GM21576 (cell line): Measurements from ENCODE around the gene CFAP58.

Source experiments
- ATAC-seq: cut with Tn5 transposase; IDR thresholded peaks from one replicate; pipeline ENCODE4 v1.9.1; 2021; ENCODE audit warnings: mild to moderate bottlenecking, moderate library complexity; ENCODE audit not compliant: unreplicated experiment

Gene CFAP58

GRCh38 chr10:104359811-104360210, 6.2 kb downstream of the CFAP58 start:
- ATAC-seq = no peak

DNA sequence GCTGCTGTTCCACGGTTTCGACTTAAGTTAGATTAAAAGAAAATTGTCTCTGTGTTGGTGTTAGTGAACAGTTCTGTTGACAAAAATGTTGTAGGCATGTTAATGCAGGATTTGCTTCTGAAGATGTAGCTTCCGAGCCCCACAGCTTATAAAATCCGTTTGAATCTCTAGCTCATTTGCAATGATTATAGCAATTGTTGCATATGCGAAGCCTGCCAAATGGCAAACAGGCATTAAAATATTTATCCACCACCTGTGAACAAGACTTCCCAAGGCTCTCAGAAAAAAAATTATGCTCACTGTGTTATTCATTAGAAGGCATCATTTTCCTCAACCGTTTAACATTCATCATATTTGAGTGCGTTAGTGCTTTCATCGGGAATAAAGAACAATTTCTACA, 14.3 kb downstream of the CFAP58 start:
- no peak for ATAC-seq

- ATAC-seq = no peak
Observed at GRCh38 chr10:104368381-104368780, 14.7 kb downstream of the CFAP58 start.

DNA sequence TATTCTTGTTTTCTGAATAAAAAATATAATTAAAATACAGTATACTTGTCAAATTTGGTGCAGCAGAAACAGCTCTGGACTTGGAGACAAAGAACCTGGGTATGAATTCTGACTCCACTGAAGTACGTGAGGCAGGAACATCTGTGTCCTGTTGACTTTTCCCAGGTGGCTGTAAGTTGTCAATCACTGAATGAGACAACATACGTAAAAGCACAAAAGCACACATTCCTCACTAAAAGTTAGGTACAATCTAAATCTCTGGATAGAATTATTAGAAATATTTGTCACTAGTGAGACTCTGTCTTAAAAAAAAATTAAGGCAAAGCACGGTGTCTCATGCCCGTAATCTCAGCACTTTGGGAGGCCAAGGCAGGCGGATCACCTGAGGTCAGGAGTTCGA, 18.1 kb downstream of the CFAP58 start:
- ATAC-seq = no peak

DNA sequence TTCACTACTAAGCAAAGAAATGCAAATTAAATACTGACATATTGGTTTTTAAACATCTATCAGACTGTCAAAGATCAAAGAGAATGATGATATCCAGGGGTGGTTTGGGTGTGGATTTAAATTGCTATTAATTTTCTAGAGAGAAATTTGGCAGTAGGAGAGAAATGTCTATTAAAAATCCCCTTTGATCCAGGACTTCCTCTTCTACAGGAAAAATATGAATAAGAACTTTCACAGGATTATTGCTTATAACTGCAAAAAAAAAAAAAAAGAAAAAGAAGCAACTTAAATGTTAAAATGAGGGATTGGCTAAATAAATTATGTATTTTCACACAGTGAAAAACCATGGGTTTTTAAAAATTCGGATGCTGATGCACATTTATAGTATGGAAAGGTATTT, 21.0 kb downstream of the CFAP58 start:
- no peak for ATAC-seq

DNA sequence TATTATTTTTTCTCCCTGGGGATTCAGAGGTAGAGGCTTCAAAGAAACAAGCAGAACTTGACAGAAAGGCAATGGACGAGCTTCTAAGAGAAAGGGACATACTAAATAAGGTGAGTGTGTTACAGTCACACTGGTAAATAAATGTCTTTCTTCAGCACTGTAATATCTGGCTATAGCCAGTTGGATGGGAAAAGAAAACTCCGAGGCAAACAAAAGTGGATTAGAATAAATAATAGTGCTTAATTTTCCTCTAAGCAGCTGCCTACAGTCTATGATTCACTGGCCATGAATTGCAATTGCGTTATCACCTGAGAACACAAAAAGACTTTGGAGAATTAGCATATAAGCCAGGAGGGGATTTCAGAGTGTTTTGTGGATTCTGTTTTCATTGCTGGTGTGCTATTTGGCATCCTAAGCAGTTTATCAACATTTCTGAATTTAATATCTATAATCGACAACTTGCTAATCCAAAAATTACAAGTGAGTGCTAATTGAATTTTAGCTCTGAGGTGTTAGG, 23.2 kb downstream of the CFAP58 start:
- no peak for ATAC-seq

GRCh38 chr10:104380336-104380735, 26.7 kb downstream of the CFAP58 start:
- no peak for ATAC-seq

- peak; percentile 55 for ATAC-seq
Observed at GRCh38 chr10:104387130-104387888, 33.7 kb downstream of the CFAP58 start.

DNA sequence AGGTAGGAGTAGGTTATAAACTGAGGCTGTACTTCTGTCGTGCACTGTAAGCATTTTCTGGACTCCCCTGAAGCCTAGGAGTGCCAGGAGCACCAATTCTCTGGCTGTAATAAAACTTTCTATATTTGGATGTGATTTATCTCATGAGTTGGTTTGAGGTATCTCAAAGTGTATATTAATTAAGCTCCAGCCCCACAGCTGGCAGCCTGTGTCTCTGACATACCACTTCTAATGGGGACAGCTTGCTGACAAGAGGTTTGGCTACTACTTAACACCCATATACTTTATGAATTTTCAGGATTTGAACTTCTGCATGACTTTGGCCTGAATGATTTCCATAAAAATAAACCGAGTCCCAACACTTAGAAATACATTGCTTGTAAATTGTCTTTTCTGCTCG, 35.2 kb downstream of the CFAP58 start:
- no peak for ATAC-seq

- no peak for ATAC-seq
Observed at GRCh38 chr10:104391150-104391968, 37.7 kb downstream of the CFAP58 start.

DNA sequence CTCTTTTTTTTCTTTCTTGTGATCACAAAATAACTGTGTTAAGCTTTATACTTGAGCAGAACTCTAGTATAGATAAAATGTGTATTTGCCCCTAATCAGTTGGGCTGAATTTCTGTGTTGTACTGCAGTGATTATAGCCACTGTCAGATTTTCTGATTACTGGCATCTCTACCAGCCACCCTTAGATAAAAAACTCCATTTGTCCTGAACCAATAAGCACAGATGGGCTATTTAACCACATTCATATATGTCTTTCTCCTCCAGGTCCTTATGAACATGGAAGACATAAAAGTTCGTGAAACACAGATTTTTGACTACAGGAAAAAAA, 38.3 kb downstream of the CFAP58 start:
- ATAC-seq = no peak

- no peak for ATAC-seq
Observed at GRCh38 chr10:104393387-104393786, 39.8 kb downstream of the CFAP58 start.

DNA sequence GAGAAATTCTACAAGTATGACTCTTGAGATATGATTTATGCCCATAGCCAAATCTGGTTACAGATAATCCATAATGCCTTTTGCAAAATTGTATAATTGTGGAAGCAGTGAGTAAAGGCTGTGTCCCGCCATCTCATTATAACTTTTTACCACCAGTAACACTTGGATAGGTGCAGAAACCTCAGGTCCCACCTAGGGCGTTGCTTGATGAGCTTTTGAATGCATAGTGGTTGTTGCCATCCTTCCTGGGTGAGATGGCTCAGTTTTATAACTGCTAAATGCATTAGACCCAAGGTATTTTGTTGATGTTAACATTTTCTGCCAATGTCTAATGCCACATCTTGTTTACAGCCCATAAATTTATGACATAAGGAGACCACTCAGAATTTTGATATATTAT, 42.9 kb downstream of the CFAP58 start:
- no peak for ATAC-seq

- ATAC-seq = no peak
Observed at GRCh38 chr10:104403636-104404035, 50.0 kb downstream of the CFAP58 start.

DNA sequence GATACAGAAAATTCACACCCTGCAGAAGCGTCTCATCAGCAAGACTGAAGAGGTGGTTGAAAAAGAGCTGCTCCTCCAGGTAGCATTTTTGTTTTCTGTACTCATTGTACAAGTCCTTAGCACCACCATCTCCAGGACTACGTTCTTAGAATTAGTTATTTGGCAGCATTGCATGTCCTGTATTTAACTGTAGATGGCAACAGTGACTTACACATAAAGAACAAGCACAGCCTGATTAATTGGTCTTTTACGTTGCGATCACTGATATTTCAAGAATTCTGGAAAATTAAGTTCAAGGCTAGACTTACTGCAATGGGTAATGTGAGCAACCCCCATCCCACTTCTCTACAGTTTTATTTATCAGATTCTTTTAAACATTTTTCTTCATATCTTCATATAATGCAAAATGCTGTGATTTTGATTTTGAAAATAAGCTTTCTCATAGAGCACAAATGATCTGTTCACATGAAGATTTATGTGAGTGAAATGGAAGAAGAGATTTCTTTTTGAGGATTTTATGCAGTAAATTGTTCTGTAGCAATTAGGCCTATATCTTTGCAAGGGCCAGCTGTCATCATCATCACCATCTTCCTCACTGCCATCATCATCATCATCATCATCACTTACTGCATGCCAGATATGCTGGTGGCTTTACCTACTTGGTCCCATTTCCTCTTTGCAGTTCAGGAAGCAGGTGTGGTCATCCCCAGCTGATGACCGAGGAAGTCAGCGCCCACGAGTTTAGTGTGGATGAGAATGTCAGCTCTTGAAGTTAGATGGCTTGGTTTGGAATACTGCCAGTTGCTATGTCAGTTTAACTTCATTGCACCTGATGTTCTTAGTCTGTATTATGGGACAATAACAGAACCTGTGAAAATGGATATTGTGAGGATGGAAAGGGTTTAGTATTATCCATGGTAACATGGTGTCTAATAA, 53.4 kb downstream of the CFAP58 start:
- ATAC-seq = no peak

GRCh38 chr10:104413528-104413927, 59.9 kb downstream of the CFAP58 start:
- no peak for ATAC-seq

- ATAC-seq = no peak
Observed at GRCh38 chr10:104415526-104416165, 62.0 kb downstream of the CFAP58 start.

DNA sequence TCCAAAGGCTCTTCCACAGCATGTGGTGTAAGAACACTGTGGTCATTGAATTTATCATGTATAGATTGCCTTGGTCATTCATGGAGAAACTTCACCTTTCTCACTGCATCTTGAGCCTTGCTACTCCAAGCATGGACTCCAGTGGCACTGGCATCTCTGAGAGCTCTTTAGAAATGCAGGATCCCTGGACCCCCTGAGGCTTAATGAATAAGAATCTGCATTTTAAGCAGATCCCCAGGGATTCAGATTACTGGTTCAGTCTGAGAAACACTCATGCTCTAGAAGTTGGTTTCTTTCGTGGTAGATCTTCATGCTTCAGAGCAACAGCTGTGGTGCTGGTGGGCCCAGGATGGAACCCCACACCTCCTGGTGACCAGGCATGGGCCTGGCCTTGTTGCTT, 63.2 kb downstream of the CFAP58 start:
- no peak for ATAC-seq

DNA sequence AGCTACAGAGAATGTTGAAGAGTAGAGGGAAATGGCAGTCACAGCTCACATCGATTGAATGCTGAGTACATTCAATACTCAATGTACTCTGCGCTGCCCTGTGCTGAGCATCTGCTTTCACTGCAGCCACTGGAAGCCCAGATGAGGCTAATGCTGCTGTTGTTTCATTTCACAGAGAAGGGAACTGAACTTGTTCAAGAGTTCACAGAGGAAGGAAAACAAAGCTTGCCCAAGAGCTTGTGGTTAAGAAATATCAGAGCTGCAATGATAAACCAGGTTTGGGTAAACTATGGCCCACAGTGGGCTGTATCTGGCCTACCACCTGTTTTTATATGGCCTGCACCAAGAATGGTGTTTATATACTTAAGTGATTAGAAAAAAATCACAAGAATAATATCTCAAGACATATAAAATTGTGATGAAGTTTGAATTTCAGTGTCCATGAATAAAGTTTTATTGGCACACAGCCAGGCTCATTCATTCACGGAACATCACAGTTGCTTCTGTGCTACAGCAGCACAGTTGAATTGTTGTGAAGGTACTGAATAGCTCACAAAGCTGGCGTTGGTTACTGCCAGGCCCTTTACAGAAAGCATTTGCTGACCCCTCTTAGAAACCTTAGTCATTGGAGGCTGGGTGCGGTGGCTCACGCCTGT, 64.1 kb downstream of the CFAP58 start:
- no peak for ATAC-seq

DNA sequence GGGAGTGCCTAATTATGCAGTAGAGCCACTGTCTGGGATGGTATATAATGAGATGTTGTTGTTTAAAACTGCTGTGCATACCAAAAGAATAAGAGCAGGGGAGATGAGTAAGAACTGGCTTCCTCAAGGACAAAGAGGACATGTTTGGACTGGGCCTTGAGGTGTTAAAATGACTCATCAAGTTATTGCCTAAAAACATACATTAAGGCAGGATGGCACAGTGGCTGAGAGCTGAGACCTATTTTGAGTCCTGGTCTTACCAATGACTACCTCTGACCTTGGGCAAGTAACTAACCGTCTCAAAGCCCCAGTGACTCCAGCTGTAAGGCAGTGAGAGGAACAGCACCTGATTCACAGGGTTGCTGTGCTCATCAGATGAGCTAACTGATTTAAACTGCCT, 71.1 kb downstream of the CFAP58 start:
- ATAC-seq = peak; percentile 95
